Measurements from ENCODE around the gene XPO6. TPM values are rescaled to one million over a fixed set of nuclear protein-coding genes. Genes with fewer than 3 reads are reported as not detected.

XPO6 gene
- total RNA-seq, 4 donors from 2014 or later, result 94.7 to 272 (median 130) TPM

DNA sequence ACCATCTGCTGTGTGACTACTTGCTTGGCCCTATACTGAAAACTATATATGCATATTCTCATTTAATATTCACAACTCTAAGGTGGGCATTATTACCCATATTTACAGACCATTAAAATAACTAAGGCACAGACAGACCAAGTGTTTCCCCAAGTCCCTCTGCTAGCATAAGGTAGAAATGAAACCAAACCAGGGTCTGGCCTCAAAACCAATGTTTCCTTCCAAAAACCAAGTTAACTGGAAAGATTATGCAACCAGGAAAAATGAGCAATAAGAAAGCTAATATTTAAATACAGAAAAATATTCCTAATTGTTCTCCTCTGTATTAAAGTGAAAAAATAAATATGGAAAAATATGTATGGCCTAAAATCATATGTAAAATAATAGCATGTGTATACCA is 50.1 kb downstream of the XPO6 start:
- no peak for DNase-seq
- no peaks in the 10 kb centered on the region for H3K27me3 ChIP-seq
- peaks cover 0 to 9% (median 2%) of the 10 kb centered on the region in 4 donors for H3K4me1 ChIP-seq
- TF ChIP-seq, protein P1, sequence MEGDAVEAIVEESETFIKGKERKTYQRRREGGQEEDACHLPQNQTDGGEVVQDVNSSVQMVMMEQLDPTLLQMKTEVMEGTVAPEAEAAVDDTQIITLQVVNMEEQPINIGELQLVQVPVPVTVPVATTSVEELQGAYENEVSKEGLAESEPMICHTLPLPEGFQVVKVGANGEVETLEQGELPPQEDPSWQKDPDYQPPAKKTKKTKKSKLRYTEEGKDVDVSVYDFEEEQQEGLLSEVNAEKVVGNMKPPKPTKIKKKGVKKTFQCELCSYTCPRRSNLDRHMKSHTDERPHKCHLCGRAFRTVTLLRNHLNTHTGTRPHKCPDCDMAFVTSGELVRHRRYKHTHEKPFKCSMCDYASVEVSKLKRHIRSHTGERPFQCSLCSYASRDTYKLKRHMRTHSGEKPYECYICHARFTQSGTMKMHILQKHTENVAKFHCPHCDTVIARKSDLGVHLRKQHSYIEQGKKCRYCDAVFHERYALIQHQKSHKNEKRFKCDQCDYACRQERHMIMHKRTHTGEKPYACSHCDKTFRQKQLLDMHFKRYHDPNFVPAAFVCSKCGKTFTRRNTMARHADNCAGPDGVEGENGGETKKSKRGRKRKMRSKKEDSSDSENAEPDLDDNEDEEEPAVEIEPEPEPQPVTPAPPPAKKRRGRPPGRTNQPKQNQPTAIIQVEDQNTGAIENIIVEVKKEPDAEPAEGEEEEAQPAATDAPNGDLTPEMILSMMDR (IDR thresholded peaks at IDR 0.05), result no peak
- no peak for TF ChIP-seq POLR2A (IDR thresholded peaks at IDR 0.05)
- no peak overlapping the region for H3K27ac ChIP-seq
- H3K9me3 ChIP-seq, result no peaks in the 10 kb centered on the region
- no peak overlapping the region for H3K4me3 ChIP-seq
- H3K36me3 ChIP-seq, result peaks cover 0 to 26% (median 0%) of the 10 kb centered on the region in 3 donors

DNA sequence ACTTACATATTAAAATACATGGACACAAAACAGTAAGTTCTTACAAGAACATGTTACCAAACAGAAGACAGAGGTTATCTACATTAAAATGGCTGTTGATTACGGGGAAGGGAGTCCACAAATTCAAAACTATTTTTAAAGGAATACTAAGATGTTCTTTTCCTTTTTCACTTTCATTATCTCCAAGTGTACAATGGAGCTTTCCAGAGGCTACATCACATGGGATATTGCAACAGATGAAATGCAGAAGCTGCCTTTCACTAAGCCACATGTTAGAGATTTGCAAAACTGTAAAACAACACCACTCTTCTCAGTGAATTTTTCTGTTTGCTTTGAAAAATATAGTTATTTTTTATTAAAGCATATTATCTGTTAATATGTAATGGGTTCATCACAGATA is 53.6 kb downstream of the XPO6 start:
- peaks cover 0 to 3% (median 0%) of the 10 kb centered on the region in 4 donors for H3K4me1 ChIP-seq
- H3K36me3 ChIP-seq, result peaks cover 0 to 36% (median 0%) of the 10 kb centered on the region in 3 donors
- TF ChIP-seq, protein P1 (IDR thresholded peaks at IDR 0.05), result no peak
- TF ChIP-seq POLR2A (IDR thresholded peaks at IDR 0.05), result no peak
- peak overlapping the region in 1 of 4 donors; percentile 30 for H3K27ac ChIP-seq
- DNase-seq, result no peak
- no peak overlapping the region for H3K4me3 ChIP-seq
- no peaks in the 10 kb centered on the region for H3K27me3 ChIP-seq
- H3K9me3 ChIP-seq, result no peaks in the 10 kb centered on the region

DNA sequence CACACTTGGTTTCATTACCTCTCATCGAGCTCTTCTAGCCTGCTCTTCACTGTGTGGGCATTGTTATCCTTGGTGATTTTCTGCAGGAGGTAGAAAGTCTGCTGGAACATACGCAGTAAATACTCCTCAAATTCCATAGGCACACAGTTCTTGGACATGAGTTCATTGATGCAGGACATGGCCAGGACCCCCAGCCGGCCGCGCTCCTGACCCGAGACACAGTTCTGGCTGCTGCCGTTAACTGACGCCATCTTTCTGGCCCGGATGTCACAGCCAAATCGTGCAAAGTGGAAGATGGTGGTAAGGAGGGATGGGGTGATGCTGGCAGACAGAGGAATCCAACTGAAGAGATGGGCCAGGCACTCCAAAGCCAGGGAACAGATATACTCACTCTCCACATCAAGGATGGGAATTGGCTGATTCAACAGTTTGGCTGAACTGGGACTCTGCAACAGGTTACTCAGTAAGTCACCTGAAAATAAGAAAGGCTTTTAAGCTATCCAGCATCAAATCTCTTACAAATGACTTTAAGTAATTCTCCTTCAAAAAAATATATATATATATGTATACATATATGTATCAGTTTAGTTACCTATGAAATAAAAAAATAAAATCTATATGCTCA is 55.6 kb downstream of the XPO6 start:
- Histone ChIP-seq H3K27me3 (no peaks in the 10 kb centered on the region), H3K36me3 (peaks cover 0 to 51% (median 0%) of the 10 kb centered on the region in 3 donors), H3K27ac (no peak overlapping the region), H3K9me3 (no peaks in the 10 kb centered on the region), H3K4me3 (no peak overlapping the region), H3K4me1 (peaks cover 0 to 3% (median 0%) of the 10 kb centered on the region in 4 donors)
- no peak for DNase-seq
- TF ChIP-seq, protein P1 (IDR thresholded peaks at IDR 0.05), result no peak
- no peak for TF ChIP-seq POLR2A (IDR thresholded peaks at IDR 0.05)

DNA sequence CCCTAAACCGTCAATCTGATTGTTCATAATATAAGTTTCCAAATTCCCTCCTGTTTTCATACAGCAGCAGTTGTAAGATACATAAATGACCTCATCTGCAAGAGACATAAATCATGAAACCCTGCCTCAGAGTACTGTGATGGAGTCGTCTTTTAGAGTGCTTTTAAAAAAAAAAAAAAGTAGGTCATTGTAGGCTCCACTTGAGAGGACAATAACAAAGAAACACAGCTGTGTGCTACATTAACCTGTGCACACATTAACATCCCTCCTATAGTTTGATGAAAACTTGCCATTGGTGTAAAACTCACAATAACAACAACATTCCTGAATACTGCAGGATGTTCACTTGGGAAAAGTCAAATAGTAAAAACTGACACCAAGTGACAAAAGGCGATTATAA is 56.5 kb downstream of the XPO6 start:
- H3K4me3 ChIP-seq, result no peak overlapping the region
- no peak for TF ChIP-seq POLR2A (IDR thresholded peaks at IDR 0.05)
- TF ChIP-seq, protein P1 (IDR thresholded peaks at IDR 0.05), result no peak
- H3K27ac ChIP-seq, result no peak overlapping the region
- peaks cover 0 to 3% (median 0%) of the 10 kb centered on the region in 4 donors for H3K4me1 ChIP-seq
- no peaks in the 10 kb centered on the region for H3K27me3 ChIP-seq
- DNase-seq, result no peak
- H3K36me3 ChIP-seq, result peaks cover 0 to 58% (median 0%) of the 10 kb centered on the region in 3 donors
- no peaks in the 10 kb centered on the region for H3K9me3 ChIP-seq

DNA sequence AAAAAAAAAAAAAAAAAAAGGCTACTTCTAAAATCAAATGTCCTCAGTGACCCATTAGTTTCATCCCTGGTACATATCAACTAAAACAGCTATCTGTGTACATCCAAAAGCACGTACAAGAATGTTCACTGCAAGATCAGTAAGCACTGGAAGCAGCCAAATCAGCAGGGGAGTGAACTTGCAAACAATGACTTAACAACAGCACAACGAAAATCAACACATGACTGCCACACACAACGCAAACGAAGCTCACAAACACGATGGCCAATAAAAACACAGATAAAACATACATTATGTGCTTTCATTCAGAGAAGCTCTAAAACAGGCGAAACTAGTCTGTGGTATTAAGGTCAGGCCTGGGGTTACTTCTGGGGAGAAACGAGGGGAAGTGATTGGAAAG is 60.6 kb downstream of the XPO6 start:
- H3K27me3 ChIP-seq, result no peaks in the 10 kb centered on the region
- no peak overlapping the region for H3K4me3 ChIP-seq
- TF ChIP-seq, protein P1 (IDR thresholded peaks at IDR 0.05), result no peak
- TF ChIP-seq POLR2A (IDR thresholded peaks at IDR 0.05), result no peak
- no peaks in the 10 kb centered on the region for H3K9me3 ChIP-seq
- no peak for DNase-seq
- no peak overlapping the region for H3K27ac ChIP-seq
- H3K4me1 ChIP-seq, result no peaks in the 10 kb centered on the region
- H3K36me3 ChIP-seq, result peaks cover 0 to 83% (median 0%) of the 10 kb centered on the region in 3 donors
